ENCODE measurements around the gene PXMP4.

DNA sequence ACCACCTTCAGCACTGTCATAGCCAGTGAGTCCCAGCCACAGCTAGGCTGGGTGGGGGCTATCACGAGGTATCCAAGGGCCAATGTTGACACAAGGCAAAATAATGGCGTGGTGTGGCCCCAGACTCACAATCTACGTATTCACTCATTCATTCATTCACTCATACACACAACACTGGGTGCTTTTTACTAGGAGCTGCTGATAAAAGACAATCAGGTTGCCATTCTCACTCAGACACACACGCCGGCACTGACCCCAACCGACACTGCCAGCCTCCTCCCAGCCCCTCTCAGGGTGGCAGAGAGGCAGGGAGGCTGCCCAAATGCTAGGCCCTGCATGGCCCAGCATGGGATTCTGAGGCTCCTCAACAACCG is 59.4 kb downstream of the PXMP4 start:
- TF ChIP-seq, protein P1, sequence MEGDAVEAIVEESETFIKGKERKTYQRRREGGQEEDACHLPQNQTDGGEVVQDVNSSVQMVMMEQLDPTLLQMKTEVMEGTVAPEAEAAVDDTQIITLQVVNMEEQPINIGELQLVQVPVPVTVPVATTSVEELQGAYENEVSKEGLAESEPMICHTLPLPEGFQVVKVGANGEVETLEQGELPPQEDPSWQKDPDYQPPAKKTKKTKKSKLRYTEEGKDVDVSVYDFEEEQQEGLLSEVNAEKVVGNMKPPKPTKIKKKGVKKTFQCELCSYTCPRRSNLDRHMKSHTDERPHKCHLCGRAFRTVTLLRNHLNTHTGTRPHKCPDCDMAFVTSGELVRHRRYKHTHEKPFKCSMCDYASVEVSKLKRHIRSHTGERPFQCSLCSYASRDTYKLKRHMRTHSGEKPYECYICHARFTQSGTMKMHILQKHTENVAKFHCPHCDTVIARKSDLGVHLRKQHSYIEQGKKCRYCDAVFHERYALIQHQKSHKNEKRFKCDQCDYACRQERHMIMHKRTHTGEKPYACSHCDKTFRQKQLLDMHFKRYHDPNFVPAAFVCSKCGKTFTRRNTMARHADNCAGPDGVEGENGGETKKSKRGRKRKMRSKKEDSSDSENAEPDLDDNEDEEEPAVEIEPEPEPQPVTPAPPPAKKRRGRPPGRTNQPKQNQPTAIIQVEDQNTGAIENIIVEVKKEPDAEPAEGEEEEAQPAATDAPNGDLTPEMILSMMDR (IDR thresholded peaks at IDR 0.05), result no peak
- no peak for TF ChIP-seq POLR2AphosphoS5 (IDR thresholded peaks at IDR 0.05)
